H9 (cell line): Measurements from ENCODE around the gene COL23A1. TPM values are rescaled to one million over a fixed set of nuclear protein-coding genes. Genes with fewer than 3 reads are reported as not detected.
A peak's percentile ranks its signal among the peaks of the same experiment; 100 is the strongest.

Experiments
- DNase-seq: peaks from one replicate; pipeline ENCODE4 v3.0.0-alpha.2; 2017
- H2AFZ ChIP-seq: one replicate; pipeline ENCODE4 v1.6.1; 2013; ENCODE audit warnings: mild to moderate bottlenecking, low read length, control low read depth, moderate library complexity
- H2AK5ac ChIP-seq: 2 replicates; pipeline ENCODE4 v1.6.1; 2013; ENCODE audit warnings: low read length, control low read depth, mixed read lengths; ENCODE audit not compliant: insufficient read length
- H2BK120ac ChIP-seq: one replicate; pipeline ENCODE4 v1.6.1; 2013; ENCODE audit warnings: low read depth, mild to moderate bottlenecking, low read length, control low read depth, inconsistent platforms; ENCODE audit not compliant: poor library complexity, severe bottlenecking
- H2BK12ac ChIP-seq: 2 replicates; pipeline ENCODE4 v1.6.1; 2013; ENCODE audit warnings: low read length, control low read depth, mixed read lengths, low read depth; ENCODE audit not compliant: insufficient read length
- H2BK15ac ChIP-seq: 2 replicates; pipeline ENCODE4 v1.6.1; 2013; ENCODE audit warnings: low read depth, low read length, control low read depth
- H2BK20ac ChIP-seq: one replicate; pipeline ENCODE4 v1.6.1; 2013; ENCODE audit warnings: low read depth, mild to moderate bottlenecking, low read length, control low read depth, inconsistent platforms; ENCODE audit not compliant: poor library complexity, severe bottlenecking
- H2BK5ac ChIP-seq: 2 replicates; pipeline ENCODE4 v1.6.1; 2013; ENCODE audit warnings: low read length, control low read depth, mixed read lengths; ENCODE audit not compliant: insufficient read length
- H3K14ac ChIP-seq: 2 replicates; pipeline ENCODE4 v1.6.1; 2013; ENCODE audit warnings: low read length, control low read depth; ENCODE audit not compliant: insufficient read depth
- H3K18ac ChIP-seq: 2 replicates; pipeline ENCODE4 v1.6.1; 2013; ENCODE audit warnings: low read depth, mild to moderate bottlenecking, mixed read lengths, low read length, control low read depth; ENCODE audit not compliant: insufficient read length
- H3K23ac ChIP-seq: 2 replicates; pipeline ENCODE4 v1.6.1; 2013; ENCODE audit warnings: low read length, control low read depth, mixed read lengths, low read depth; ENCODE audit not compliant: insufficient read length
- H3K23me2 ChIP-seq: 2 replicates; pipeline ENCODE4 v1.6.1; 2013; ENCODE audit warnings: low read depth, mild to moderate bottlenecking, mixed read lengths, low read length, control low read depth; ENCODE audit not compliant: insufficient read length, poor library complexity, severe bottlenecking
- H3K27ac ChIP-seq: 2 replicates; pipeline ENCODE4 v1.5.1; 2013; ENCODE audit warnings: low read length, control low read depth, mixed read lengths, low read depth; ENCODE audit not compliant: insufficient read length
- H3K27me3 ChIP-seq: 2 replicates; pipeline ENCODE4 v1.6.1; 2013; ENCODE audit warnings: low read length, control low read depth, inconsistent platforms; ENCODE audit not compliant: insufficient read depth
- H3K4ac ChIP-seq: 2 replicates; pipeline ENCODE4 v1.6.1; 2013; ENCODE audit warnings: low read depth, mild to moderate bottlenecking, control low read depth, inconsistent platforms, low read length, moderate library complexity
- H3K4me1 ChIP-seq: 2 replicates; pipeline ENCODE4 v1.6.1; 2013; ENCODE audit warnings: low read length, control low read depth, inconsistent platforms; ENCODE audit not compliant: insufficient read depth
- H3K4me2 ChIP-seq: 2 replicates; pipeline ENCODE4 v1.6.1; 2013; ENCODE audit warnings: low read length, control low read depth, mixed read lengths; ENCODE audit not compliant: insufficient read length, insufficient read depth
- H3K56ac ChIP-seq: 2 replicates; pipeline ENCODE4 v1.6.1; 2013; ENCODE audit warnings: low read depth, mild to moderate bottlenecking, mixed read lengths, low read length, control low read depth; ENCODE audit not compliant: insufficient read length
- H3K79me1 ChIP-seq: 2 replicates; pipeline ENCODE4 v1.6.1; 2013; ENCODE audit warnings: low read depth, mild to moderate bottlenecking, moderate library complexity, low read length, control low read depth, inconsistent platforms; ENCODE audit not compliant: insufficient read depth, poor library complexity, severe bottlenecking
- H3K79me2 ChIP-seq: 2 replicates; pipeline ENCODE4 v1.6.1; 2013; ENCODE audit warnings: low read length, control low read depth, inconsistent platforms; ENCODE audit not compliant: insufficient read depth
- H3K9ac ChIP-seq: 2 replicates; pipeline ENCODE4 v1.6.1; 2013; ENCODE audit warnings: low read length, control low read depth, mixed read lengths; ENCODE audit not compliant: insufficient read length; ENCODE audit errors: extremely low read depth
- H3K9me3 ChIP-seq: one replicate; pipeline ENCODE4 v1.6.1; 2013; ENCODE audit warnings: low read depth, low read length, inconsistent platforms; ENCODE audit not compliant: control insufficient read depth
- H3T11ph ChIP-seq: one replicate; pipeline ENCODE4 v1.6.1; 2013; ENCODE audit warnings: mild to moderate bottlenecking, low read length, control low read depth, inconsistent platforms
- H4K20me1 ChIP-seq: one replicate; pipeline ENCODE4 v1.6.1; 2013; ENCODE audit not compliant: control insufficient read depth, insufficient read length, insufficient read depth
- H4K5ac ChIP-seq: 2 replicates; pipeline ENCODE4 v1.6.1; 2013; ENCODE audit warnings: low read depth, mild to moderate bottlenecking, mixed read lengths, low read length, control low read depth; ENCODE audit not compliant: insufficient read length
- H4K8ac ChIP-seq: replicated peaks from 2 replicates; pipeline ENCODE4 v1.6.1; 2013; ENCODE audit warnings: low read length, control low read depth, mixed read lengths, low read depth; ENCODE audit not compliant: insufficient read length
- H4K91ac ChIP-seq: 2 replicates; pipeline ENCODE4 v1.6.1; 2013; ENCODE audit warnings: low read depth, mild to moderate bottlenecking, moderate library complexity, mixed read lengths, low read length, control low read depth; ENCODE audit not compliant: insufficient read length
- H3K27ac Mint-ChIP-seq, 3 experiments: 2 replicates in 2 of 3; 3 replicates in 1 of 3; pipeline ENCODE4 v1.8.0; 2020 to 2021; ENCODE audit warnings: mixed read lengths in 3 of 3, mild to moderate bottlenecking in 1 of 3, moderate library complexity in 1 of 3
- H3K27me3 Mint-ChIP-seq: 2 replicates; pipeline ENCODE4 v1.8.0; 2021; ENCODE audit warnings: low read depth, mild to moderate bottlenecking, moderate library complexity, mixed read lengths
- H3K36me3 Mint-ChIP-seq, 3 experiments: 2 replicates in 2 of 3; 3 replicates in 1 of 3; pipeline ENCODE4 v1.8.0; 2020 to 2021; ENCODE audit warnings: low read depth in 3 of 3, mixed read lengths in 3 of 3; ENCODE audit not compliant: insufficient read depth in 1 of 3
- H3K4me1 Mint-ChIP-seq, 2 experiments: 2 replicates each; pipeline ENCODE4 v1.8.0; 2020; ENCODE audit warnings: mixed read lengths in 2 of 2
- H3K4me3 Mint-ChIP-seq, 2 experiments: 2 replicates in 1 of 2; 3 replicates in 1 of 2; pipeline ENCODE4 v1.8.0; 2020 to 2021; ENCODE audit warnings: mild to moderate bottlenecking in 2 of 2, mixed read lengths in 2 of 2, moderate library complexity in 1 of 2
- H3K9me3 Mint-ChIP-seq, 2 experiments: 2 replicates in 1 of 2; 3 replicates in 1 of 2; pipeline ENCODE4 v1.8.0; 2020; ENCODE audit warnings: mild to moderate bottlenecking in 2 of 2, mixed read lengths in 2 of 2, moderate library complexity in 1 of 2
- WGBS: extraction: QIAGEN DNeasy Blood & Tissue Kit; methylation state at CpG from one replicate; pipeline ENCODE4 v1.1.7; 2013; ENCODE audit warnings: missing lambda C conversion rate, low lambda C conversion rate, mixed read lengths; ENCODE audit not compliant: insufficient read length; ENCODE audit errors: extremely low coverage; 5-methylcytosine and 5-hydroxymethylcytosine counted together
- total RNA-seq: library from RNA; stranded (reverse); gene quantifications from 2 replicates; pipeline ENCODE4 v1.2.1, GENCODE V29; 2021
- TF ChIP-seq, protein P1 (sequence below): fragments of 200-600 bp; sonication (generic); conservative IDR thresholded peaks from 3 replicates; pipeline ENCODE4 v1.8.0; 2021; ENCODE audit warnings: antibody characterized with exemption, mild to moderate bottlenecking

Gene COL23A1
- total RNA-seq, 1 experiment from 2014 or later: 2.6 TPM

- no peaks in the 10 kb centered on the region for H3K9me3 ChIP-seq
Observed at GRCh38 chr5:178527458-178528307, 62.5 kb downstream of the COL23A1 start.

More at GRCh38 chr5:178527458-178528307, 62.5 kb downstream of the COL23A1 start:
- Mint-ChIP-seq H3K4me1 (peaks cover 23 to 34% of the 10 kb centered on the region in 2 experiments), H3K36me3 (peaks cover 0 to 2% (median 0%) of the 10 kb centered on the region in 3 experiments; a peak in 2 of 7 replicates), H3K4me3 (no peak overlapping the region), H3K27me3 (no peaks in the 10 kb centered on the region; the same call in 1 of the 2 replicates), H3K27ac (peak overlapping the region in 1 of 3 experiments; percentile 81; a peak in 2 of 7 replicates), H3K9me3 (peaks cover 0 to 4% of the 10 kb centered on the region in 2 experiments; a peak in 2 of 5 replicates)
- H3K27ac ChIP-seq: no peak overlapping the region
- WGBS: 100% methylated on average over 1 of the region's 18 CpGs
- no peak overlapping the region for H4K8ac ChIP-seq
- H3K18ac ChIP-seq: peak overlapping the region; percentile 30
- no peaks in the 10 kb centered on the region for H3K23me2 ChIP-seq
- H3K9ac ChIP-seq: no peak overlapping the region
- H3K56ac ChIP-seq: no peak overlapping the region
- peaks cover 2% of the 10 kb centered on the region for H4K20me1 ChIP-seq
- H4K91ac ChIP-seq: no peak overlapping the region
- no peak overlapping the region for H2BK120ac ChIP-seq
- H3K14ac ChIP-seq: no peak overlapping the region
- DNase-seq: no peak
- no peak overlapping the region for H3K23ac ChIP-seq
- no peak overlapping the region for H2BK12ac ChIP-seq
- no peak overlapping the region for H2BK20ac ChIP-seq
- H3T11ph ChIP-seq: no peak overlapping the region
- H2BK5ac ChIP-seq: no peak overlapping the region
- H2AK5ac ChIP-seq: no peak overlapping the region
- TF ChIP-seq, protein P1, sequence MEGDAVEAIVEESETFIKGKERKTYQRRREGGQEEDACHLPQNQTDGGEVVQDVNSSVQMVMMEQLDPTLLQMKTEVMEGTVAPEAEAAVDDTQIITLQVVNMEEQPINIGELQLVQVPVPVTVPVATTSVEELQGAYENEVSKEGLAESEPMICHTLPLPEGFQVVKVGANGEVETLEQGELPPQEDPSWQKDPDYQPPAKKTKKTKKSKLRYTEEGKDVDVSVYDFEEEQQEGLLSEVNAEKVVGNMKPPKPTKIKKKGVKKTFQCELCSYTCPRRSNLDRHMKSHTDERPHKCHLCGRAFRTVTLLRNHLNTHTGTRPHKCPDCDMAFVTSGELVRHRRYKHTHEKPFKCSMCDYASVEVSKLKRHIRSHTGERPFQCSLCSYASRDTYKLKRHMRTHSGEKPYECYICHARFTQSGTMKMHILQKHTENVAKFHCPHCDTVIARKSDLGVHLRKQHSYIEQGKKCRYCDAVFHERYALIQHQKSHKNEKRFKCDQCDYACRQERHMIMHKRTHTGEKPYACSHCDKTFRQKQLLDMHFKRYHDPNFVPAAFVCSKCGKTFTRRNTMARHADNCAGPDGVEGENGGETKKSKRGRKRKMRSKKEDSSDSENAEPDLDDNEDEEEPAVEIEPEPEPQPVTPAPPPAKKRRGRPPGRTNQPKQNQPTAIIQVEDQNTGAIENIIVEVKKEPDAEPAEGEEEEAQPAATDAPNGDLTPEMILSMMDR: no peak
- no peaks in the 10 kb centered on the region for H3K27me3 ChIP-seq
- H4K5ac ChIP-seq: no peak overlapping the region
- no peaks in the 10 kb centered on the region for H3K79me2 ChIP-seq
- no peak overlapping the region for H3K4me2 ChIP-seq
- H3K79me1 ChIP-seq: no peaks in the 10 kb centered on the region
- no peak overlapping the region; the same call in 1 of the 2 replicates for H3K4ac ChIP-seq
- no peak overlapping the region for H2BK15ac ChIP-seq
- no peak overlapping the region for H2AFZ ChIP-seq
- H3K4me1 ChIP-seq: no peaks in the 10 kb centered on the region
